Left hindlimb (tissue), 1 donor: Measurements from ENCODE around the gene CNTNAP2.
A peak's percentile ranks its signal among the peaks of the same experiment; 100 is the strongest.

Experiments used
- DNase-seq: peaks from one replicate; pipeline ENCODE4 v3.0.0-alpha.2; 2018

Gene CNTNAP2

GRCh38 chr7:148192491-148192890, 2075.9 kb downstream of the CNTNAP2 start:
- DNase-seq = no peak

DNA sequence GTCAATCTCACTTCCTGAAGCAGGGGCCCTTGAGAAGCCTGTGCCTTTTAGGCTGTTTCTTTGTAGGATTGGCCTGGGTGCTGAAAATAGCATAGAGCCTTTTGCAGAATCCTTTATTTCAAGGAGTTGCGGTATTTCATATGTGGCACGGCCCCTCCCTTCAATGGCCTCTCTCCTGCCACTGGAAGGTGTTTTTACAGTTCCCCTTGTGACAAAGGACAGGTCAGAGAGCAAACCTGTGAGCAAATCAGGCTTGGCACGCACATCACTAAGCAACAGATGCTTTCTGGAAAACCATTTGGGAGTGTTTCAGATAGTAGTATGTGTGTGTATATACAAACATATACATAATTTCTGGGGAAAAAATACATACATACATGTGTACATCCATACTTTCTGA, 2085.4 kb downstream of the CNTNAP2 start:
- no peak for DNase-seq

DNA sequence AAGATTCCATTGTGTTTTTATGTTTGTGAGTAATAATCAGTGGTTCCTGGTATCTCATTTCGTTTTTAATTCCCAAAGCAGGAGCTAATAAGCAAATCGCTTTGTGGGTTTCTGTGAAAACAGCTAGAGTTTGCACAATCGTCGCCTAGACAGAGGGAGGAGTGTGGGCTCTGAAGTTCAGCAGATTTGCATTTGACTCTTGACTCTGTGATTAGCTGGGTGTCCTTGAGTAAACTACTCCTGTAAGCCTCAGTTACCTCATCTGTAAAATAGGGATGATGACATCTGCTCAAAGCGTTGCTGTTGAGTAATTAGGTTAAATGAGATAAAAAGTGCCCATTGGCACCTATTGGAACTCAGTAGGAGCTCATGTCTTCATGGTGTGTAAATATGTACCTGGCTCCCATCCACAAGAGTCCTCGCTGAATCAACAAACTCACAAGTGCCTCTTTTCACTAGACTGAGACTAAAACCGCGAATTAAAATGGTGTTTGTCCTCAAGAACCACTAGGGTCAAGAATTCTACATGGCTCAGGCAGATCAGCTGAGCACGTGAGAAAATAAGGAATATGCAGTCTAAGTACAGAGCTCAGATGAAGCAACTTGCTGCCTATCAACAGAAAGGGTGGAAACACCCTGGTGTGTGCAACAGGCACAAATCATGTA, 2088.2 kb downstream of the CNTNAP2 start:
- no peak for DNase-seq

GRCh38 chr7:148209643-148210190, 2093.1 kb downstream of the CNTNAP2 start:
- no peak for DNase-seq

DNA sequence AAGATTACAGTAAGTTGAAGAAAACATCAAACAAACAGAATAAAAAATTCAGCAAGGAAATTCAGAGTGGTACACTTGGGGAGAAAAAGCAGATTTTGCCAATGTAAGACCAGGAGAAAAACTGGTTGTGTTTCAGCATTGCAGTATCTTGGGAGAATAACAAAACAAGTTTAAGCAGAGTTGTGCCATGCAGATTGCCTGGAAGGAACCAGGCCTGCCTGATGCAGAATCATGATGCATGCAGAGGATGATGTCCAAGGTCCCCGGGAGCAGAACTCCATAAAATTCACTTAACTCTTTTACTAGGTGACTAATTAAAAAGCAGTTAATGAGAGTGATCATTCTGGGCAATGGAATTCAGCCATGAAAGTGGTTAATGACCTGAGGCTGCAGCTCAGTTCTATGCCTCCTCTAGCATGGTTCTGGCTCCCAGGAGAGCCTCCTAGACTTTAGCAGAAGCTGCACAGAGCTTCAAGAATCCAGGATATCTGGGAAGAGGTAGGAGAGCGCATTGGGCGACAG, 2094.3 kb downstream of the CNTNAP2 start:
- no peak for DNase-seq

DNA sequence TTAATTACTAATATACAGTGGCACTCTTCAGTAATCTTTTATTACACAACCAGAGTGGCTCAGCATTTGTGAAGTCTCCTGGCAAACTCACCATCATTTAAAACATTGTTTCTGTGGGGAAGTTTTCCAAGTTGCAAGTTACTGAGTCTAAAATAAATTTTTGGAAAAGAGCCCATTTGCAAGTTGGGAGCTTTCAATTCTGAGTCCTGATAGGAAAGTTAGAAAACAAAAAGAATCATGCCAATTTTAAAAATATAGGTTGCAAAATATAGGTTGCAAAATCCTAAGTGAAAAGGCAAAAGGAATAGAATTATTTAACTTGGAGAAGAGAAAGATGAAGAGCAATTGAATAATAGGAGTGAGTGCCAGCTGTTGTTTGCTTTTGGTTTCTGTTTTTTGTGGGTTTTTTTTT, 2095.1 kb downstream of the CNTNAP2 start:
- no peak for DNase-seq

DNA sequence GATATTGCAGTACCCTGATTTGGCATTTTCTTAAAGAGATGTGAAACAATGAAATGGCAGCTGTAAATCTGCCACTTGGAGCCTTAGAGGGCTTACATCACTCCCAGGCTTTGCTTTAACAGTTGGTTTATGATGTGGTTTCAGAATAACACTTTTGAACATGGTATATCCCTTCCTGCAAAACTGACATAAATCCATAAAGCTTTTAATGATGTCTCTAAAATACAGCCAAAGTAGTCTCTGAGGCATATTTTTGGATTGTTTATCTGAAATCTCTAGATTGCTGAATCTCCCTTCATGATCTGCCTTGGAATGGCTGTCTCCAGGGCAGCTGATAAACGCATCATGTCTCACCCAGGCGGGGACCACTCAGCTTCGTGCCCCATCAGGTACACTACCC, 2096.1 kb downstream of the CNTNAP2 start:
- no peak for DNase-seq

- no peak for DNase-seq
These were observed 2097.5 kb downstream of the CNTNAP2 start for GRCh38 chr7:148214101-148214500.

- no peak for DNase-seq
These were observed 2102.0 kb downstream of the CNTNAP2 start for GRCh38 chr7:148218603-148219002.

DNA sequence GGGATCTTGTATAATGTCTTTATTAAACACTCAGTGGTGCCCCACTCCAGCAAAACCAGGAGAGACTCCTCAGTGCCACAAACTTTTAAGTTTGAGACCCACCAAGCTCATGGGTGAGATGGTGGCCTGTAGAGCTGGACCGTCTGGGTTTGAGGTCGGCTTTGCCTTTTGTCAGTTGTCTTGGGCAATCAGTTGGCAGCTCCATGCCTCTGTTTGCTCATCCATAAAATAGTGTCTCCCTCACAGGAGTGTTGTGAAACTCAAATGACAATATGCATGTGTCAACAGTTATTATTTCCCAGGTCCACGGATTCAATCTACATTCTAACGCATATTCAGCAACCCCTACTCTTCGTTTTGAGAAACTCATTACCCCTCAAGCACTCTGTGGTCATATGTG, 2106.1 kb downstream of the CNTNAP2 start:
- no peak for DNase-seq

DNA sequence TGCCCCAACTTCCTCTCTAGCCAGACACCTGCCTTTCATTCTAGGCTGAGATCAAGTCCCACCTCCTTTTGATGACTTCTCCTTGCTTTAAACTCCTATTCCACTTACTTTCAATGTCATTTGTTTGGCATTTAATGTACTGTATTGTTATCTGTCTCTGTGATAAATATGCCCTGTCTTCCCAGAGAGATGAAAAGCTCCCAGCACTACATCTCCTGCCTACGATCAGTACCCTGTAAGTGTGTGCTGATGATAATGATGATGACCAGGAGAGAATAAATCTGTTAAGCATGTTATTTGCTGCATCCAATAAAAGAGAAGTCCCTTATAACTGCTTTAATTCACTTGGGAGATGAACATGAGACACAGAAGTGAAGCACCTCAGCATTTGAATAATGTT, 2106.6 kb downstream of the CNTNAP2 start:
- no peak for DNase-seq

DNA sequence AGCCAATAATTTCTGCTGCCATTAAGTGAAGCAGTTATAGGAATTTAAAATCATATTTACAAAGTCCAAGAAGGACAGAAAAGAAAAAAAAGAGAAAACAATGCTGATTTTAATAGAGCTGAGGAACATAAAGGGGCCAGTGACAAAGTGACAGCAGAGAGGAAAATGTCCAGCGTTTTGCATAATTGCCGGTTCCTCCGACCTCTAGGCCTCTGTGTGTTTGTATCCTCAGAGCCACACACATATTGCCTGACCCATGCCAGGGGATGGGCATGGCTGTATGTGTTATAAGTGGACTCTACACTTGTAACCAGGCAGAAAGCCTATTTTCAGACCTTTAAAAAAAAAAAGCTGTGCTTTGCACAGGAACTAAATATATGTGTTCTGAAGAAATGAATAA, 2107.1 kb downstream of the CNTNAP2 start:
- no peak for DNase-seq

DNA sequence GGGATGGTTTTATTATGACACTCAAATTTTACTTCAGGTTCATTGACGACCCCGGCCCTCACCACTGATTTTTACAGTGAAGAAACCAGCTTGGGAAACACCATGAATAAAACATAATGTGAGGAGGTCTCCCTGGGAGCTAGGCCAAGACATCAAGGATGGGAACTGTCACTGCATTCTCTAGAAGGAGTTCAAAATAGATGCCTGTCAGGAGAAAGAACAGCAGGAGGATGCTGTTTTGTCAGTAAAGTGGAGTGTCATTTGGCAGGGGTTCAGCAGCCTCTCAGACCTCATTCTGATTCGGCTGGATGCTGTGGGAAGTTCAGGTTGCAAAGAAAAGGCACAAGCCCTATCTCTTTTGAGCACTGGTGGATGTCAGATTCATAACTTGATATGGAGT, 2113.7 kb downstream of the CNTNAP2 start:
- no peak for DNase-seq

GRCh38 chr7:148230883-148231282, 2114.3 kb downstream of the CNTNAP2 start:
- no peak for DNase-seq

DNA sequence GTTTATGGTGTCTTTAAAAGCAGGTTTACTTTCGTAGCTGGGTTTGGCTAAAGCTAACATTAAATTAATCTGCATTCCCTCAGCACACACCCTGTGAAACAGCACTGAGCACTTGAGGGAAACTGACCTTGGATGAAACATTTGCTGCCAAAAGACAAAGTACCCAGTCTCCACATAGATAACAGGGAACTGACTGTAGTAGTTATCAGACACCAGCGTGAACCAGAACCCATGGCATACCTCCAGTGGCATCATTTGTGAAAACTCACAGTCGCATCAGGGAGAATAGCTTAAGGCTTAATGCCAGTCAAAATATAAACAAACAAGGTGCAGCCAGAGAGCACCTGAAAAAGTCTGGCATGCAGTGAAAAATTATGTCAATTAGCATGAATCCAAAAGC, 2116.2 kb downstream of the CNTNAP2 start:
- no peak for DNase-seq

DNA sequence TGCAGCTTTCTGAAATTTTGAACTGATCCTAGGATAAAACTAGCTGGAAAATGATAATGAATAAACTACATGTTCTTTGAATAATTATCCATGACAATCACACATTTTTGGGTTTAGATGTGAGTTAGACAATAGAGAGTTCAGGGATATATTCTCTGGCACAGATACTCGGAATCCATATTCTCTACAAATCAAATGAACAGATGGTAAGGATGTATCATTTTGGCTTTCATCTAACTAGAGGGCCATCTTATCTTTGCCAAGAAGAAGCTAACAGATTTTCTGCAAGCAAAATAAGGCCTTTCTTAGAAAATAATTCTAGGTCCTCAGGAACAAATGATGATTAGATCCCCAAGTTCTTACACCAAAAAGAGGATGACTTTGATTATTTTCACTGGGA, 2118.1 kb downstream of the CNTNAP2 start:
- no peak for DNase-seq

- DNase-seq = no peak
These were observed 2122.2 kb downstream of the CNTNAP2 start for GRCh38 chr7:148238761-148239325.

DNA sequence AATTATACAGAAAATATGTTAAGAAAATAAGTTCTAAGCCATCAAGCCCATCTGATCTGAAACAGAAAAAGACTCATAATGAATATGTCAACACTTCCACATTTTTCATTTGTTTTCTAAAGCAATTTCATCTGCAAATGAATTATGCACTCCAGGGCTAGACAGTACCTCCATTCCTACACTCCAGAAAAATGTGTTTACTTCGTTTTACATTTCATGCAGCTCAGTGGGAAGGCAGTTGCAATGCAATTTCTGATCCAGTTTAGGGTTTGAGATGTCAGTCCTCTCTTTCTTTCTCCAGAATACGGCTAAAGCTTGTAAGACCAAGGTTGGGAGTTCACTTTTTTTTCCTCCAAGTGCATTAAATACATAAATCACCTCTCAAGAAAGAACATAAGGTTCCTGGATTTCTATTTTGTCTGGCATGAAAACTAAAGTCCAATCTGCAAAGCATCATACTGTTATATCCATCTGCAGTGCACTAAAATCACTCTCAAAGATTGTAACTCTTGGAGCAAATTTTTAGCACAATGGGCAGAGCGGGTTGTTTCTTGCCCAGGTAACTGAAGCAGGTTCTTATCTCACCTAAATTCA, 2125.2 kb downstream of the CNTNAP2 start:
- no peak for DNase-seq

DNA sequence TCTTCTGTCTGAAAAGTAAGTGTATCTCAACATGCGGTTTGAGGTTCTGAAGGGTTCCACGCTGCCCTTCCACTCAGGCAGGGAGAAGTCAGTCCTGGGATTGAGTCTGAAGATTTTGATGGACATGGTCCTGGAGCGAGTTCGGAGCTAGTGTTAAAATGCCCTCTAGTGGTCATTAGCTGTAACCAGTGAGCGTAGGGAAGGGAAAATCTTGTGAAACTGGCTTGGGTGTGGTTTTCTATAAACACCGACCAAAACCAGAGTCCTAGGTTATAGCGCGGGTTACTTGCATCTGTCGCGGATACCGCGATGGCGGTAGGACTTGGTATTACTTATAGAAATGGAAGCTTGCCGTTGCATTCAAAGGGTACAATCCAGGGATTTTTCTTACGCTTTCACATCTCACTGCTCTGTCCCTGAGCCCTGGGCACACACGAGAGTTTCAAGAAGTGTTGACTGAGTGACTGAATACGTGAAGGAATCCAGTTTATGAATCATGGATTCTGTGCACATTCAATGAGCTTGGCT, 2125.8 kb downstream of the CNTNAP2 start:
- peak; percentile 41 for DNase-seq

DNA sequence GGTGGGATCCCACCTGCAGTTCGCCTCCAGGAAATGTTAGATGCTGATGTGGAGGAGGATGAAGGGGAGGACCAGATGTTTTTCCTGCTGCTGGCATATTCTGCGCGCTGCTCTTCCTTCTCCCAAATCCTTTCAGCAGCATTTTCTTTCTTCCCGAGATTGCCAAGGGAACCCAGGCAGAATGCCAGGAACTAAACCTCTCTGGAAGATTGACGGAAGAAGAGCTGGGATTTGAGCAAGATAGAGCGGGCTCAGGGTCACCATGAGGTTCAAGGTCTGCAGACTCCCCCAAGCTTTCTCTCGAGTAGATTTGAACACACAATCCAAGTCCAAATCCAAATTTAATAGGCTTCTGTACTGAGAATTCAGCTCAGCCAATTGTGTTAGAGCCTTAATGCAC, 2128.8 kb downstream of the CNTNAP2 start:
- no peak for DNase-seq

DNA sequence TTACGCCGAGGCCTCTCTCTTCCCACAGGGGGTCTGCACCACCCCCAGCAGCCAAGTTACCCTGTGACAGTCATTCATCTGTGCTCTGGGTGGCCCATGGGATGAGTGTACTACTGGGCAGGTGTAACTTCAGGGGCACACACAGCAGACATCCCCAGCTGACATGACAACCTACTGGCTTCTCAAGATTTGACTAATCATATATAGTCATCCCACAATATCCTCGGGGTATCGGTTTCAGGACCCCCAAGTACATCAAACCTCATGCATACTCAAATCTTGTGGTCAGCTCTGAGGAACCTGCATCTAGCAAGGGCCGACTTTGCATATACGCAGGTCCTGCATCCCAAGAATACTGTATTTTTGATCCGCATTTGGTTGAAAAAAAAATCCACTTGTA, 2137.0 kb downstream of the CNTNAP2 start:
- no peak for DNase-seq

DNA sequence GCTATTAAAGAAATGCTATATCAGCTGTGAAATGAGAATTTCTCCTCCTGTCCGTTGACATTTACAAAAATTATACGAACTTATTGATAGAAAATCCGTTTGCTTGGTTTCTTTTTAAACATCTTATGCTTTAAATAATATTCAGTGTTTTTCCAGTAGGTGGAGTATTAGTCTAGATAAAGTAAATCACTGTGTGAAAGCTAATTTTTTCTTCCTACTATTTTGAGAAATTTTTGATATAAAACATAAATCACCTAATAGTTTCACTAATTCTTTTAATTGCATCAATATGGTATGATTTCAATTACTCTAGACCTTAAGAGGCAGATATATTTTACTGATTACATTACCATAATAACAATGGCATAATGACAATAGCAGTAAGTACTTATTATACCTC, 2138.7 kb downstream of the CNTNAP2 start:
- no peak for DNase-seq

DNA sequence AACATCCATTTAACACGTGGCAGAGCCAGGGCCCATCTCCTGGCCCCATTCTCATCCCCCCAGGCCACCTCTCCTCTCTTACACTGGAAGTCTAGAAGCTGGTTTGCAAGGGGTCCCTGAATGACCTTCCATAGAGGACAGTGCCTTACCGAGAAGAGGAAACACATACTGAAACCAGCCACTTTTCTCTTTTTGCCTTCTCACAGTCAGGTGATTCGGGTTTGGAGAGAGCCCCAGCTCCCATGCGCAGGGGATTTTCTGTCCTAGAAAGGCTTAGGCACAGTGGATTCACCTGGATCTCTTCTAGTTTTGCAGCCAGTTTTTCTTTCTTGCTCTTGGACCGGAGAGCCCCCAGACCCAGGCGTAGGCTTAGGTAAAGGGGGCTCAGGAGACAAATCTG, 2139.8 kb downstream of the CNTNAP2 start:
- no peak for DNase-seq

DNA sequence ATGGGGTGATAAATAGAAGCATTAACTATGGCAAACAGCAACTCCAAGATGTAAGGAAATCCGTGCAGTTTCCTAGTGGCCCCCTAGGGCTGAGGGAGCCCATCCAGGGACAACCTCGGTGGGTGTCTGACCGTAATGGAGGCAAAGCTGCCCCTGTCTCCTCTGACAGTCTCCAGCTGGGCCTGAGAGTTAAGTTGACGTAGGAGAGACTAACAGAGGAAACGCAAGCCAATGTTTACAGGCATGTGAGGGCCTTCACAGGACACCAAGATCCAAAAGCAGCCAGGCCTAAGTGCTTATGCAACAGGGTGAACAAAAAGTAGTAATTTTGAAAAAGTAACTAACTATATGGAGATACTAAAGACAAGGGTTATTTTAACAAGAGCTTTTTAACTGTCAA, 2144.0 kb downstream of the CNTNAP2 start:
- DNase-seq = no peak
